OCI-LY3 (cell line): ENCODE measurements around the gene OSBPL7.

Experiments used
- CTCF ChIP-seq: fragments of 200-600, 300-600 bp; sonication (generic); IDR thresholded peaks from 2 replicates; pipeline ENCODE4 v1.5.1; 2014; ENCODE audit warnings: antibody characterized with exemption, low read length, low read depth
- EZH2phosphoT487 ChIP-seq: fragments of 200-600 bp; shearing (Covaris generic); IDR thresholded peaks from 2 replicates; pipeline ENCODE4 v1.6.1; 2018; ENCODE audit warnings: antibody characterized with exemption, mixed run types, low read depth

GRCh38 chr17:47810901-47811635 is 10.5 kb downstream of the OSBPL7 start:
- TF ChIP-seq CTCF (no peak), EZH2phosphoT487 (no peak)
